ENCODE data around the gene POLR1F.

POLR1F gene, protein sequence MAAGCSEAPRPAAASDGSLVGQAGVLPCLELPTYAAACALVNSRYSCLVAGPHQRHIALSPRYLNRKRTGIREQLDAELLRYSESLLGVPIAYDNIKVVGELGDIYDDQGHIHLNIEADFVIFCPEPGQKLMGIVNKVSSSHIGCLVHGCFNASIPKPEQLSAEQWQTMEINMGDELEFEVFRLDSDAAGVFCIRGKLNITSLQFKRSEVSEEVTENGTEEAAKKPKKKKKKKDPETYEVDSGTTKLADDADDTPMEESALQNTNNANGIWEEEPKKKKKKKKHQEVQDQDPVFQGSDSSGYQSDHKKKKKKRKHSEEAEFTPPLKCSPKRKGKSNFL

GRCh38 chr7:19708397-19709248 is at the start of gene POLR1F:
Gene POLR1F, minus strand, starts transcription at chr7:19709037. Its CDS starts 21 bp downstream, at chr7:19709016.
- TF ChIP-seq CTCF (IDR thresholded peaks at IDR 0.05; ENCODE audit: borderline replicate concordance, insufficient read depth, low read depth, low read length): peak; percentile 89
- H3K4me3 ChIP-seq (ENCODE audit: low read depth, low read length): peak within 1 kb of the TSS; percentile 84

- peak; percentile 50; the same call in 1 of the 2 replicates for TF ChIP-seq CTCF (IDR thresholded peaks at IDR 0.05; ENCODE audit: borderline replicate concordance, insufficient read depth, low read depth, low read length)
- no peak overlapping the region for H3K4me3 ChIP-seq (ENCODE audit: low read depth, low read length)
Measured at GRCh38 chr7:19754521-19755116, 45.8 kb upstream of the POLR1F start.

GRCh38 chr7:19752020-19752419 is 43.2 kb upstream of the POLR1F start:
- no peak for TF ChIP-seq CTCF (IDR thresholded peaks at IDR 0.05; ENCODE audit: borderline replicate concordance, insufficient read depth, low read depth, low read length)
- H3K4me3 ChIP-seq (ENCODE audit: low read depth, low read length): no peak overlapping the region

- no peak for TF ChIP-seq CTCF (IDR thresholded peaks at IDR 0.05; ENCODE audit: borderline replicate concordance, insufficient read depth, low read depth, low read length)
- no peak overlapping the region for H3K4me3 ChIP-seq (ENCODE audit: low read depth, low read length)
Measured at GRCh38 chr7:19749658-19750057, 40.8 kb upstream of the POLR1F start.

DNA sequence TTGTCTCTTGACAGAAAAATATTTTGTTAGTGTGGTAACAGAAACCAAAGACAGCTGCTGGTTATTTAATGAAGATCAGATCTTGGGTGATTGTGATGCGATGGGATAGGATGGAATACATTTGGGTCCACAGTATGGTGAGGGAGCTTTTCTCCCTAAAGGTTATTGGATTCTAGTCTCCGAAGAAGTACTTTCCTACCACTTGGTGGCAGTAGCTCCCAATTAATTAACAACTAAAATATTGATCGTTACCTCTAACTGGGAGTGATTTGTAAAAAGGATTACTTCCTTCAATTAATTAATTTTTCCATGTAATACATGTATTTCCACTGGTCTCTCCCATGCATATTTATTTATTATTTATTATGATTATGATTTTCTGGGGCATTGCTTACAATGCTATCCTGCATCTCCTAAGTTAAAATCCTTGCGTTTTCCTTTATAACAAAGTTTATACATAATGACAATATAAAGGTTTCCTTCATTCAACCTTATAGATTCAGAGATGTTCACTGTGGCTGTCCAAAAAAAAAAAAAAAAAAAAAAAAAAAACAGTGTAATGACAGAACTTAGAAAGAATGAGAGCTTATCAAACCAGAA is 39.0 kb upstream of the POLR1F start:
- no peak overlapping the region for H3K4me3 ChIP-seq (ENCODE audit: low read depth, low read length)
- TF ChIP-seq CTCF (IDR thresholded peaks at IDR 0.05; ENCODE audit: borderline replicate concordance, insufficient read depth, low read depth, low read length): peak; percentile 41; the same call in 1 of the 2 replicates

DNA sequence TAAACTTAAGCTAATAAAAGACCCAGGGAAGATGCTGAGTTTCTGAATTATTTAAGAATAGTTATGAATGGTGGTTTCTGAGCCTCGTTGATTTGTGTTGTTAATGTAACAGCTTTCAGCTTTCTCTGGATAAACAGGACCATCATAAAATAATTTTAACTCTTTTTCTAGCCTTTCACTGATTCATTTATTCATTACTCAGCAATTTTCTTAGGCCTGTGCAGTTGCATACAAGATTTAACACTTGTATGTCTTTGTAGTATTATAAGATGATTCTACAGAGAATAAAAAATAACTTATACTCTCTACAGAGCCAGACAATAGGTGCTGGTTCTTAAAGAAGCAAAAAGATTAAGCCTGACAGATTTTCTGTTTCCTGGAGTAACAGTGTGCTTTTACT is 35.2 kb upstream of the POLR1F start:
- TF ChIP-seq CTCF (IDR thresholded peaks at IDR 0.05; ENCODE audit: borderline replicate concordance, insufficient read depth, low read depth, low read length): no peak
- no peak overlapping the region for H3K4me3 ChIP-seq (ENCODE audit: low read depth, low read length)
